Activated gamma-delta T cell treated with anti-CD3 and anti-CD28 coated beads, Interleukin-2, amount 50 U/mL, for 16 hours (primary cell): Measurements from ENCODE around the gene DCBLD1.

ENCODE experiments used
- DNase-seq: peaks from one replicate; pipeline ENCODE4 v3.0.0-alpha.2; 2020; ENCODE audit warnings: low read depth

The DCBLD1 gene

GRCh38 chr6:117531346-117531745 is 48.9 kb downstream of the DCBLD1 start:
- DNase-seq = no peak

DNA sequence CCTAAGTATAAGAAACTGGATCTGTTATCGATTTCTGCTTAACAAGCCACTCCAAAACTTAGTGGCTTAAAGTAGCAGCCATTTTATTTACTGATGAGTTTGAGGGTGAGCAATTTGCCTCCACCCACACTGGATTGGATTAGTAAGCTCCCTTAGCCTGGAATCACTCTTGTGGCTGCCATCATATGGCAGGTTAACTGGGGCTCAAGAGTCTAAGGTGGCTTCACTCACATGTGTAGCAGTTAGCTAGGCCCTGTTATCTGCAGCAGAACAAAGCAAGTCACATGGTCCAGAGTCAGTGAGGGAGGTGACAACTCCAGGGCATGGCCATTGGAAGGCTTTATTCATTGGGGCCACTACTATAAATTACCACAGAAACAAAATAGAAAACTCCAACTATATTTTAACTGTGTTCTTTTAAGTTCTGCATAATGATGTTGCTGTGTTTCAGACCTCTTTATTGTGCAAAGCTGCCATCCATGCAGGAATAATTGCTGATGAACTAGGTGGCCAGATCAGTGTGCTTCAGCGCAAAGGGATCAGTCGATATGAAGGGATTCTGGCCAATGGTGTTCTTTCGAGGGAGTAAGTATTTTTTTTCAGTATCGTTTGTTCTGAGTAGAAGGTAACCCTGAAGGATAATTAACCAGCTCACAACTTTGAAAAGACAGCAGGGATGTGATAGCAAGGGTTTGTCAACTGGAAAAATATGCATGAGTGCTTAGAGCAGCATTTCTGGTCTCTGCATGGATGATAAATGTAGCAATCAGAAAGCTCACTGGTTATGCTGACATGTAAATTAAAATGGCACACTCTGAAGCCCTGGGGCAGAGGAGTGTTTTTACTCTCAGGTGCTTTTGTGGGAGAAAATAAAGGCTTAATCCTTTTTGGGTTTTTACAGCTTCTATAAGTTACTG is 49.6 kb downstream of the DCBLD1 start:
- DNase-seq = no peak

GRCh38 chr6:117533775-117534174 is 51.3 kb downstream of the DCBLD1 start:
- DNase-seq = no peak

DNA sequence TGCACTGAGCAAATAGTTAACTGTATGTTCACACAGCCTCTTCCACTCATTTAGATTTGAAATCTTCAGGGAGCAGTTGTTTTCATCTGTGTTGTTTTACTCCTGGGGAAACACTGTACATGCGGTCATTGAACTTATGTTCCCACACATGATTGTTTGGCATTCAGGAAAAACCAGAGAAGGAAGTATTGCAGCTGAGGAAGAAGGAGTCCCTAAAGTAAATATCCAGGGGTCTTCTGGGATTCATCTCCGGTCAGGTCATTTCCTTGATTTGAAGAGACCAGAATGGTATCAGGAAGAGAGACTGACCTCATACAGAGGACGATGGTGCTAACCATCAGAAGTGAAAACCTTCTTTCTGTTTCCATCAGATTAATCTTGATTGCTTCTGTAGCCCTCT is 52.5 kb downstream of the DCBLD1 start:
- no peak for DNase-seq

DNA sequence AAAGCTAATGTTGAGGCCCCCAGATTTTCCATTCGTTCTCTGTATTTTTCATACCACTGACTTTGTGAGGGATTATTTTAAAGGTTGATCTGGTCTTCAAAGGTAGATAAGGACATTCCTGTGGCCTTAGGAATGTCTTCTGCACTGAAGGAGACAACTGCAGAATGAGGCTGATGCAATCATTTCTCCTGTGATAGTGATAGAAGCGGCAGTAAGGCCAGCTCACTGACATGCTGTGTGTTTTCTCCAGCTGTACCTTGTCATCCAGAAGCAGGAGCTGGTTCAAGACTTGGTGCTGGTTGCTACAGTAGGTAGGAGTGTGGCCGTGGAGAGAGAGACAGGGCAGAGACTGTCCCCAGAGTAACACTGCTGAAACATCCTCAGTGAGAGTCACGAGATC is 53.8 kb downstream of the DCBLD1 start:
- DNase-seq = no peak

GRCh38 chr6:117538615-117539014 is 56.1 kb downstream of the DCBLD1 start:
- DNase-seq = no peak

GRCh38 chr6:117540670-117541069 is 58.2 kb downstream of the DCBLD1 start:
- DNase-seq = no peak

DNA sequence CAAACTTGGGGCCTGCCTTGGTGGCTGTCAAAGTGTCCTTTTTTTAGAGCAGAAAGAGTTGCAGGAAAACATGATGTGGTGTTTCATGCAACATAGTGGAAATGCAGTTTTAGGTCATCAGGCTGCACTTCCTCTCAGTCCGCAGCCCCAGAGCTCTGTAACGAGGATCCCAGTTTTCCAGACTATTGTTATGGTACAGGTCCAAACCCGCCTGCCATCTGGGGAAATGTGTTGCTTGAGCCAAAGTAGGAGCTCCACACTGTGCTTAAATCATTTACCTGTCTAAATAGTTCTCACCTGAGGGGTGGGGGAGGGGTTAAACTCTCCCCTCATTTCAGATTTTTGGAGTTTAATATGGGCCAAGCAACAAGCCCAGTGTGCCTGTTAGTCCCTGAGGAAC is 60.0 kb downstream of the DCBLD1 start:
- no peak for DNase-seq

DNA sequence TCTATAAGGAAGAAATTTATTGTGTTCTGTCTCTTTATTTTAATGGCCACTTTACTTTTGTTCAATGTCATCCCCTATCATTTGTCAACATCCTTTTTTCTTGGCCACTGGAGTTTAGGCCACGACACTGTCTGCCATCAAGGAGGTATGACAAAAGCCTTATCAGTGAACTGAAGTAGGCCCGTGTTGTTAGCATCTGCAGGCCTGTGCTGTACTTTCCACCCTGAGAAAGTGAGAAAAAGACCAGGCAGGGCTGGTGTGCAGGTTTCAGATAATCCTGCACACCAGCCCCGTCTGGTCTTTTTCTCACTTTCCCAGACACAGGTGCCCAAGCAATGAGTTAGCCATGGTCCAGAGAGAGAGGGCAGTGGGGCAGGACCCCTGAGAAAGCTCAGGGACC is 62.2 kb downstream of the DCBLD1 start:
- no peak for DNase-seq

- DNase-seq = no peak
These were observed 62.7 kb downstream of the DCBLD1 start for GRCh38 chr6:117545161-117545595.

DNA sequence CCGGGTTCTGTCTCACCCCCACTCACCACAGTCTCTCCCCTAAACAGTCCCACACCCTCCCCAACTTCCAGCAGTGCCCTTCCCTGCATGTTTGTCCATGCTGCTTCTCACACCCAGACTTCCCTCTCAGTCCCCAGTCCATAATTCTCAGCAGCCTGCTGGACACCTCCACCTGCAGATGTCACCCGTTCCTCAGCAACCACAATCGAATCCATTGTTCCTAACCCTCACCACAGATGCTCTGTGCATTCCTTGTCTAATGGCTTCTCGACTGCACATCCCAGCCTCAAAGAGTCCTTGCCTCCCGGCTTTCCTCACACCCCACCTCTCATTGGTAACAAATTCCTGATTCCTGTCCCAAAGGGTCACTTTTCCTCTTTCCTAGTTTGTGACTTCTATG is 64.2 kb downstream of the DCBLD1 start:
- no peak for DNase-seq

- peak; percentile 31 for DNase-seq
These were observed 65.5 kb downstream of the DCBLD1 start for GRCh38 chr6:117547688-117548621.

- DNase-seq = no peak
These were observed 66.4 kb downstream of the DCBLD1 start for GRCh38 chr6:117548797-117549301.

- peak; percentile 14 for DNase-seq
These were observed 67.1 kb downstream of the DCBLD1 start for GRCh38 chr6:117549611-117550010.

- DNase-seq = no peak
These were observed 67.7 kb downstream of the DCBLD1 start for GRCh38 chr6:117550078-117550600.

GRCh38 chr6:117550618-117551242 is 68.3 kb downstream of the DCBLD1 start:
- DNase-seq = no peak

DNA sequence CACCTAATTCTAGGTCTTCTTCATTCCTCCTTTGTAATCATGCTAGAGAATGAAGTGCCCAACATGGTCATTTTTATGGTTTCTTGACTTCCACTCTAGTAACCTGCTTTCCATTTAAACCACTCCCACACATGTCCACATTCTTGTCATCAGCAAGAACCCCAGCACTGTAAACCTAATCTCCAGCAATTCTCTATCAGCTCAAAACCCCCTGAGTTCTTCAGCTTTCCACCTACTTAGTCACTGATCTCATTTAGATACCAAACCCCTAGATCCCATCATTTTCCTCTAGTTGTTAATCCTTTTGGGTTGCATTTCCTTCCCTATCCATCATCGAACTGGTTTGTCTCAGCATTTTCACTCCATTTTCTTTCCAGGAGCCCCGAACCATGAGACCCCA is 70.1 kb downstream of the DCBLD1 start:
- no peak for DNase-seq

- DNase-seq = no peak
These were observed 70.7 kb downstream of the DCBLD1 start for GRCh38 chr6:117553142-117553541.

GRCh38 chr6:117555262-117555849 is 72.9 kb downstream of the DCBLD1 start:
- DNase-seq = no peak

GRCh38 chr6:117555882-117556498 is 73.5 kb downstream of the DCBLD1 start:
- DNase-seq = peak; percentile 61

DNA sequence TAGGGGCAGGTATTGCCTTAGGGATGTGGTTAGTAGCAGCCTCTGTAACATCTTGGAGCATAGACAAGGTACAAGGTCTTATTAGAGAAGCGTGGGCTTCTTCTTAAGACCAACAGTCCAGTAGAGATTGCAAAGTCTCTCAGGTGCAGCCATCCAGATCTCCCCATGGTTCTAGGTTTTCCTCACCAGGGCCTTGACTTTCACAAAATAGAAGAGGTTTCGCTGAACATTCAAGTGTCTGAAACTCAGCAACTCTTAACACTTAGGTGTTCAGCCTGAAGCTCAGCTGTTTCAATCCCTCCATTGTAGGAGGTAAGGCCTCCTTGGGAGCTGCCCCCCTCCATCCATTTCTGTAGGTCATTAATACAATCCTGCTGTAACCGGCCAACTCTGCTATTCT is 75.5 kb downstream of the DCBLD1 start:
- no peak for DNase-seq
